ENCODE results near the gene ZBTB20. TPM values are rescaled to one million over a fixed set of nuclear protein-coding genes. Genes with fewer than 3 reads are reported as not detected.

ZBTB20 gene
- total and polyA plus RNA-seq, 10 of the 15 experiments (the other 5 are each of a cell fraction or from before 2014, with no cell fraction given): 0.20 to 5.5 (median 2.2) TPM

DNA sequence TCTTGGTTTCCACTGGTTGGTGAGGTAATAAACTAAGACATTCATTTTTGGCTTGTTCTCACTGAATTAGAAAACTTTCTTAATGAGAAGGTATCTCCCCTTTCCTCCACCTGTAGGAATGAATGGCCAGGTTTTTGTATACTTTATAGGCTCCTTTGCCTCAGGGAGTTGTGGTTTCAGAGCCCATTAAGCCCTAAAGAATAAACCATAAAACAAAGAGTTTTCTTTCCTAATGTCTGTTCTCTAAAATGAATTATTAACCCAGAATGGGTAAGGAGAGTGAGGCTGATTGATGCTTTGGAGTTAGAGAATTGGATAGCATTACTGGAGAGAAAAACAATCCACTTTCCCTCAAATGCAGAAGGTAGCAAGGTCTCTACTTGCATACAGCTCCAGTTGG is 785.7 kb downstream of the ZBTB20 start:
- POLR2A ChIA-PET: no interaction called here
- in situ Hi-C loops (cut with MboI) (no loop called here), intact Hi-C loops (cut with micrococcal nuclease; ENCODE audit: unreplicated experiment) (loop anchor here (5.0 kb wide), 1 partner anchor 209 kb away; no protein-coding TSS in a partner anchor)
- Histone ChIP-seq H3K79me2 (ENCODE audit: control insufficient read depth, insufficient read depth, low read length) (no peaks in the 10 kb centered on the region), H3K4me3 (no peak overlapping the region), H3K4me1 (ENCODE audit: control insufficient read depth, insufficient read depth, low read length) (no peaks in the 10 kb centered on the region), H3K36me3 (ENCODE audit: control insufficient read depth in 2 of 2, insufficient read depth in 2 of 2, low read length in 1 of 2) (no peaks in the 10 kb centered on the region), H2AFZ (ENCODE audit: control insufficient read depth, low read depth, low read length) (no peak overlapping the region), H3K9me3 (replicated peaks; ENCODE audit: control insufficient read depth, insufficient read depth, low read length) (no peaks in the 10 kb centered on the region), H3K27me3 (replicated peaks in 1 of 2; ENCODE audit: control insufficient read depth in 2 of 2, insufficient read depth in 2 of 2, low read length in 1 of 2) (no peaks in the 10 kb centered on the region), H3K4me2 (ENCODE audit: control insufficient read depth, insufficient read depth) (no peak overlapping the region), H4K20me1 (ENCODE audit: control insufficient read depth, insufficient read depth) (no peaks in the 10 kb centered on the region), H3K9ac (ENCODE audit: control insufficient read depth, insufficient read depth, low read length) (no peak overlapping the region), H3K27ac (ENCODE audit: control insufficient read depth, insufficient read depth) (no peak overlapping the region)
- ATAC-seq (no peak), DNase-seq (ENCODE audit: low read depth, low spot score) (no peak), FAIRE-seq (no peak)
- TF ChIP-seq CBX3 (IDR thresholded peaks at IDR 0.05; ENCODE audit: borderline replicate concordance, low read depth) (no peak), RELA (IDR thresholded peaks at IDR 0.05; ENCODE audit: borderline replicate concordance, partially characterized antibody) (no peak), JUND (IDR thresholded peaks at IDR 0.05; ENCODE audit: low read depth, low read length) (no peak), SMARCA5 (IDR thresholded peaks at IDR 0.05) (no peak), ZNF207 (IDR thresholded peaks at IDR 0.05; ENCODE audit: borderline replicate concordance) (no peak), TCF12 (IDR thresholded peaks at IDR 0.05; ENCODE audit: low read depth, low read length) (no peak), PAX8 (IDR thresholded peaks at IDR 0.05) (no peak), MXI1 (IDR thresholded peaks at IDR 0.05; ENCODE audit: low read depth, low read length) (no peak), ESRRA (IDR thresholded peaks at IDR 0.05; ENCODE audit: low read length) (no peak), IKZF2 (IDR thresholded peaks at IDR 0.05) (no peak)
- TF ChIP-seq, protein P1, sequence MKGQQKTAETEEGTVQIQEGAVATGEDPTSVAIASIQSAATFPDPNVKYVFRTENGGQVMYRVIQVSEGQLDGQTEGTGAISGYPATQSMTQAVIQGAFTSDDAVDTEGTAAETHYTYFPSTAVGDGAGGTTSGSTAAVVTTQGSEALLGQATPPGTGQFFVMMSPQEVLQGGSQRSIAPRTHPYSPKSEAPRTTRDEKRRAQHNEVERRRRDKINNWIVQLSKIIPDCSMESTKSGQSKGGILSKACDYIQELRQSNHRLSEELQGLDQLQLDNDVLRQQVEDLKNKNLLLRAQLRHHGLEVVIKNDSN (IDR thresholded peaks at IDR 0.05; ENCODE audit: borderline replicate concordance, extremely low read length, insufficient read depth, low read depth, low read length): no peak
- TF ChIP-seq, protein P2, sequence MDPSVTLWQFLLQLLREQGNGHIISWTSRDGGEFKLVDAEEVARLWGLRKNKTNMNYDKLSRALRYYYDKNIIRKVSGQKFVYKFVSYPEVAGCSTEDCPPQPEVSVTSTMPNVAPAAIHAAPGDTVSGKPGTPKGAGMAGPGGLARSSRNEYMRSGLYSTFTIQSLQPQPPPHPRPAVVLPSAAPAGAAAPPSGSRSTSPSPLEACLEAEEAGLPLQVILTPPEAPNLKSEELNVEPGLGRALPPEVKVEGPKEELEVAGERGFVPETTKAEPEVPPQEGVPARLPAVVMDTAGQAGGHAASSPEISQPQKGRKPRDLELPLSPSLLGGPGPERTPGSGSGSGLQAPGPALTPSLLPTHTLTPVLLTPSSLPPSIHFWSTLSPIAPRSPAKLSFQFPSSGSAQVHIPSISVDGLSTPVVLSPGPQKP (IDR thresholded peaks at IDR 0.05; ENCODE audit: low read depth, low read length): no peak
- TF ChIP-seq, protein P3, sequence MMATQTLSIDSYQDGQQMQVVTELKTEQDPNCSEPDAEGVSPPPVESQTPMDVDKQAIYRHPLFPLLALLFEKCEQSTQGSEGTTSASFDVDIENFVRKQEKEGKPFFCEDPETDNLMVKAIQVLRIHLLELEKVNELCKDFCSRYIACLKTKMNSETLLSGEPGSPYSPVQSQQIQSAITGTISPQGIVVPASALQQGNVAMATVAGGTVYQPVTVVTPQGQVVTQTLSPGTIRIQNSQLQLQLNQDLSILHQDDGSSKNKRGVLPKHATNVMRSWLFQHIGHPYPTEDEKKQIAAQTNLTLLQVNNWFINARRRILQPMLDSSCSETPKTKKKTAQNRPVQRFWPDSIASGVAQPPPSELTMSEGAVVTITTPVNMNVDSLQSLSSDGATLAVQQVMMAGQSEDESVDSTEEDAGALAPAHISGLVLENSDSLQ (IDR thresholded peaks at IDR 0.05): no peak
- RAD21 ChIA-PET (ENCODE audit: unreplicated experiment): interaction anchor here (0.8 to 4.7 kb wide), 3 partner anchors 43 to 70 kb away, joined by 3 to 23 read pairs (median 3); partner anchors contain the start of gene TIGIT
- BruUV-seq (replicated peaks): no TSS peak
- CTCF ChIA-PET: interaction anchor here (0.7 to 5.5 kb wide), 6 partner anchors 20 to 74 kb away, joined by 3 to 55 read pairs (median 4); no protein-coding TSS in a partner anchor
- SMC1A ChIA-PET (ENCODE audit: uncharacterized antibody, unreplicated experiment): interaction anchor here (0.5 to 1.4 kb wide), 2 partner anchors 57 to 619 kb away, joined by 3 read pairs; no protein-coding TSS in a partner anchor
